ENCODE results near the gene STX8. TPM values are rescaled to one million over a fixed set of nuclear protein-coding genes. Genes with fewer than 3 reads are reported as not detected.

STX8 gene
- total and polyA plus RNA-seq, 3 experiments from 2014 or later = 63.3 to 171 (median 64.8) TPM

DNA sequence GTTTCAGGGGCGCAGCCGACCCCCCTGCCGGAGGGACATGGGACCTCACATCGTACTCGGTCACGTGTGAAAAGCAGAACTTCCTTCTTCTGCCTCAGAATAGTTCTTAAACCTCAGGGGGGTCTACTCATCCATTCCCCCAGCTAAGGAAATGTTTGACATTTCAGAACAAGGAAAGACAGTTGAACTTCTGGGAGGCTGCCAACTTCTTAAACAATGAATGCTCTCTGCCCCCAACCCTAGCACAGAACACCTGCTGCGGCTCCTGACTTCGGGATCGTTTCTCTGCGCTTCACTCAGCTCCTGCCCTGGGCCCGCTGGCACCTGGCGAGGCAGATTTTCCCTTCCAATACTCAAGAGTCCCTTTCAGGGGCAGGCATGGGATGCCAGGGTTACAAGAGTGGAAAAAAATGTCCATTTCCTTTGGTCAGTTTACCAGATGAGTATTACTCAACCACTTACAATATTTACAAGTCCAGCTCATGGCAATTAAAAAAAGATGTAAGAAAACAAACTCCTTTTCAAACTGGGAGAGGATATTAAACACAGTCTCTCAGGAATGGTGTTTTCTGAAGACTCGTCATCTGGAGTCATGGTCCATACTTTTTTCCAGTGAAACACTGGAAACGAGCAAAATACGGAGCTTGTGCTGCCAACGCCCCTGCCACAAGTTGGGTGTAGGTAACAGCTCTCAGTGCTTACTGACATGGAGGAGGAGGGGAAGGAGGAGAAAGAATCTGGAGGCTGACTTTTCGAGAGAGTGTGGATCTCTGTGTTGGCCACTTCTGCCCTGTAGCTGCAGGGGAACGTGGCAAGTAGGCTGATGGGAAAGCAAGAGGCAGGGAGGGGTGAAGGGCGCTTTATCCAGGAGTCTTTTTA is 318.6 kb downstream of the STX8 start:
- H3K4me3 Mint-ChIP-seq = no peak overlapping the region
- H3K4me1 ChIP-seq (ENCODE audit: insufficient read depth, low read length) = no peaks in the 10 kb centered on the region
- no peak overlapping the region for H3K4me3 ChIP-seq (ENCODE audit: low read length)
- CTCF ChIA-PET = interaction anchor here (1.1 kb wide), 1 partner anchor 10 kb away, joined by 4 read pairs; no protein-coding TSS in a partner anchor
- DNase-seq = no peak
- H3K9me3 Mint-ChIP-seq = no peaks in the 10 kb centered on the region
- POLR2A ChIA-PET = no interaction called here
- H3K4me1 Mint-ChIP-seq = peaks cover 5 to 19% (median 16%) of the 10 kb centered on the region in 3 donors
- peak overlapping the region in 2 of 8 donors; percentile 14 to 34 for H3K27ac Mint-ChIP-seq
- no peak overlapping the region for H3K27ac ChIP-seq (ENCODE audit: low read depth, low read length)
- no peaks in the 10 kb centered on the region for H3K27me3 Mint-ChIP-seq
- H3K9me3 ChIP-seq (ENCODE audit: low read length) = no peaks in the 10 kb centered on the region
- peaks cover 0 to 12% (median 5%) of the 10 kb centered on the region in 3 donors for H3K36me3 Mint-ChIP-seq
- no peaks in the 10 kb centered on the region for H3K27me3 ChIP-seq (ENCODE audit: insufficient read depth, low read length, poor library complexity, severe bottlenecking)
- no peaks in the 10 kb centered on the region for H3K36me3 ChIP-seq (ENCODE audit: insufficient read depth, low read length)

DNA sequence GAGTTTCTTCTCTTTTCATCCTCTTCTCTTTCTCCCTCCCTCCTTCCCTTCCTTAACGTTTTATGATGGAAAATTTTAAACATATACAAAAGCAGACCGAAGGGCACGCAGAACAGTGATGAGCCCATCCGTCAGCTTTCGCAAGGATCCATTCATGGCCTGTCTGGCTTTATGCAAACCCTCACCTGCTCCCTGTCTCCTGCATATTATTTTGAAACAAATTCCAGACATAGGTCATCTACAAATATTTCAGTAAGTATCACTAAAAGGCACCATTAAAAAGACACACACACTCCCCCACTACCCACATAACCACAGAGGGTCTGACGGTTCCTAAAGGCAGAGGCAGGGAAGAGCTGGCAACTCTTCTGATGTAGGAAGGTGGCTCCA is 319.3 kb downstream of the STX8 start:
- H3K4me3 Mint-ChIP-seq = no peak overlapping the region
- no peaks in the 10 kb centered on the region for H3K27me3 Mint-ChIP-seq
- no peaks in the 10 kb centered on the region for H3K9me3 ChIP-seq (ENCODE audit: low read length)
- peaks cover 5 to 19% (median 16%) of the 10 kb centered on the region in 3 donors for H3K4me1 Mint-ChIP-seq
- H3K36me3 ChIP-seq (ENCODE audit: insufficient read depth, low read length) = no peaks in the 10 kb centered on the region
- H3K27ac ChIP-seq (ENCODE audit: low read depth, low read length) = no peak overlapping the region
- no peaks in the 10 kb centered on the region for H3K9me3 Mint-ChIP-seq
- no peak overlapping the region for H3K4me3 ChIP-seq (ENCODE audit: low read length)
- H3K36me3 Mint-ChIP-seq = peaks cover 0 to 12% (median 5%) of the 10 kb centered on the region in 3 donors
- no peak overlapping the region for H3K27ac Mint-ChIP-seq
- H3K27me3 ChIP-seq (ENCODE audit: insufficient read depth, low read length, poor library complexity, severe bottlenecking) = no peaks in the 10 kb centered on the region
- ChIA-PET CTCF (interaction anchor here (1.1 kb wide), 1 partner anchor 10 kb away, joined by 4 read pairs; no protein-coding TSS in a partner anchor), POLR2A (no interaction called here)
- no peak for DNase-seq
- H3K4me1 ChIP-seq (ENCODE audit: insufficient read depth, low read length) = no peaks in the 10 kb centered on the region

DNA sequence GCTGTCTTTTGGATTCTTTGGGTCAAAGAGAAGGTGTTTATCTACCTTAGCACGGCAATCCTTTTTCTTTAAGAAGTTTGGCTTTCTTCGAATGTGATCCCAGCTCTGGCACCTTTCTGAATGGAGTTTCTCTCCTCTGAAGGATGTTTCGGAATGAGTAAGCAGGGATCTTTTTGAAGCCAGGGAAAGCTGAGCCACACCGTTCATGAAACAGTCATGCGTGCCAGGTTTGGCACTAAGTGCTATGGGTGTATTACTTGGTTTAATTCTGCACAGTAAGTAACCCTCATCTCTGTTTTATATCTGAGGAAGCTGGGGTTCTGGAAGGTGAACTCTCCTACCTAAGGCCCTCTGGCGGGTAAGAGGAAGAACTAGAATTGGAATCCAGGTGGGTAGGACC is 319.8 kb downstream of the STX8 start:
- ChIA-PET POLR2A (interaction anchor here (0.5 kb wide), 1 partner anchor 212 kb away, joined by 5 read pairs; no protein-coding TSS in a partner anchor), CTCF (no interaction called here)
- no peaks in the 10 kb centered on the region for H3K4me1 ChIP-seq (ENCODE audit: insufficient read depth, low read length)
- H3K4me1 Mint-ChIP-seq = peaks cover 5 to 19% (median 16%) of the 10 kb centered on the region in 3 donors
- no peak overlapping the region for H3K27ac ChIP-seq (ENCODE audit: low read depth, low read length)
- H3K9me3 Mint-ChIP-seq = no peaks in the 10 kb centered on the region
- no peak overlapping the region for H3K4me3 Mint-ChIP-seq
- H3K27ac Mint-ChIP-seq = no peak overlapping the region
- no peaks in the 10 kb centered on the region for H3K27me3 Mint-ChIP-seq
- H3K4me3 ChIP-seq (ENCODE audit: low read length) = no peak overlapping the region
- no peaks in the 10 kb centered on the region for H3K9me3 ChIP-seq (ENCODE audit: low read length)
- H3K36me3 ChIP-seq (ENCODE audit: insufficient read depth, low read length) = no peaks in the 10 kb centered on the region
- no peaks in the 10 kb centered on the region for H3K27me3 ChIP-seq (ENCODE audit: insufficient read depth, low read length, poor library complexity, severe bottlenecking)
- H3K36me3 Mint-ChIP-seq = peaks cover 0 to 12% (median 5%) of the 10 kb centered on the region in 3 donors
- no peak for DNase-seq

DNA sequence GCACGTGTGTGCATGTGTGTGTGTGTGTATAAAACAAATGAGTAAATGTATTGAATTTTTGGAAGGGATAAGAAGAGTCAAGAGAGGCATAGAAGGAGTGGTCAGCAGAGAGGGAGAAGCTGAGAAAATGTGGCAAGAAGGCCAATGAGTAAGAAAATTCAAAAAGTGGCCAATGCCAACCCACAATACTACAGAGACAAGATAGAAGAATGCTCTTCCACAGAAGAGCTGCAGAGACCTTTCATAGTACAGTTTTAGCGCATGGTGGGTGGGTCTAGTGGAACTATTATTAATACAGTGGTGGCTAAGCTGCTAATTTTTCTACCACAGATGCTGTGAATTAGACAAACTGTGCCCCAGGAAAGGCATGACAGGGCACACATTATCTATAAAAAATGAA is 320.8 kb downstream of the STX8 start:
- H3K27ac Mint-ChIP-seq = peak overlapping the region in 1 of 8 donors; percentile 4

DNA sequence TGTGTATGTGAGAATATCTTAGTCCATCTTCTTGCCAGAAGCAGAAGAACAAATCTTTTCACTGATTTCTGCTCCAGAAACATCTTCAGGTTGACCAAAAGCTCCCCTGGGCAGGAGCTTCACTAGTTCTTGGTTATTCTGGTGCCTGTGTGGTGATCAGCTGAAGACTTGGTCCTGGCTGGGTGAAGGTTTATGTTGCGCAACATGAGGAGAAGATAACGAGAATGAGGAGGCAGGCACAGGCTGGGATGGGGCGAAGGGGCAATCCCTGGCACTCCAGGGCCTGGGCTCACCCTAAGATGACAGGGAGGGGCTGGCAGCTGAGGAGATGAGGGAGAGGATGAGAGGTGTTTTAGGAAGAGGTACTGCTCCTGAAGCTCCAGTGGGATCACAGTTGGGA is 322.3 kb downstream of the STX8 start:
- no peak for DNase-seq
- Mint-ChIP-seq H3K27me3 (no peaks in the 10 kb centered on the region), H3K9me3 (no peaks in the 10 kb centered on the region), H3K36me3 (peaks cover 0 to 19% (median 12%) of the 10 kb centered on the region in 3 donors), H3K27ac (peak overlapping the region in 5 of 8 donors; percentile 27 to 64 (median 49)), H3K4me3 (no peak overlapping the region), H3K4me1 (peaks cover 4 to 15% (median 11%) of the 10 kb centered on the region in 3 donors)
- no peaks in the 10 kb centered on the region for H3K36me3 ChIP-seq (ENCODE audit: insufficient read depth, low read length)
- H3K27me3 ChIP-seq (ENCODE audit: insufficient read depth, low read length, poor library complexity, severe bottlenecking) = no peaks in the 10 kb centered on the region
- H3K4me1 ChIP-seq (ENCODE audit: insufficient read depth, low read length) = no peaks in the 10 kb centered on the region
- H3K9me3 ChIP-seq (ENCODE audit: low read length) = no peaks in the 10 kb centered on the region
- ChIA-PET CTCF (no interaction called here), POLR2A (no interaction called here)
- no peak overlapping the region for H3K27ac ChIP-seq (ENCODE audit: low read depth, low read length)
- no peak overlapping the region for H3K4me3 ChIP-seq (ENCODE audit: low read length)

More for the DNA sequence above, 320.8 kb downstream of the STX8 start:
- DNase-seq = no peak
- no peak overlapping the region for H3K4me3 ChIP-seq (ENCODE audit: low read length)
- Mint-ChIP-seq H3K4me1 (peaks cover 5 to 19% (median 16%) of the 10 kb centered on the region in 3 donors), H3K27me3 (no peaks in the 10 kb centered on the region), H3K4me3 (no peak overlapping the region), H3K9me3 (no peaks in the 10 kb centered on the region), H3K36me3 (peaks cover 0 to 12% (median 8%) of the 10 kb centered on the region in 3 donors)
- no peaks in the 10 kb centered on the region for H3K9me3 ChIP-seq (ENCODE audit: low read length)
- H3K27ac ChIP-seq (ENCODE audit: low read depth, low read length) = no peak overlapping the region
- no peaks in the 10 kb centered on the region for H3K27me3 ChIP-seq (ENCODE audit: insufficient read depth, low read length, poor library complexity, severe bottlenecking)
- no peaks in the 10 kb centered on the region for H3K36me3 ChIP-seq (ENCODE audit: insufficient read depth, low read length)
- ChIA-PET POLR2A (interaction anchor here (0.5 kb wide), 1 partner anchor 312 kb away, joined by 4 read pairs; no protein-coding TSS in a partner anchor), CTCF (no interaction called here)
- H3K4me1 ChIP-seq (ENCODE audit: insufficient read depth, low read length) = no peaks in the 10 kb centered on the region

DNA sequence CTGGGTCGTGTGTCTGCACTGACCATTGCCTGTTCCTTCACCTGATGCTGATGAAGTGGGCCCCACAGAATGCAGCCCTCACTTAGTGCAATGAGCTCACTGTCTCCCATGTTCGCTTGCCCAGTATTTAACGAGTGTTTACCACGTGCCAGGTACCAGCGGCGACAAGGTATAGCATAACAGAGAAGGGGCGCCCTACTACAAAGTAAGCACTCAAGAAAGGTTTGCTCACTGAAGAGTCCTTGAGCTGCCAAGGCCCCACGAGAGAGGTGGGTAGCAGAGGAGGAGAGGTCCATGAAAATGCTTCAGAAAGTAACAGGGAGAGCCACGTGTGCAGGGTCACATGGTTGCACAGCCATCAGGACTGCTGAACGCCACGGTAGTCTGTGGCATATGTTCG is 324.3 kb downstream of the STX8 start:
- no peaks in the 10 kb centered on the region for H3K27me3 Mint-ChIP-seq
- DNase-seq = no peak

DNA sequence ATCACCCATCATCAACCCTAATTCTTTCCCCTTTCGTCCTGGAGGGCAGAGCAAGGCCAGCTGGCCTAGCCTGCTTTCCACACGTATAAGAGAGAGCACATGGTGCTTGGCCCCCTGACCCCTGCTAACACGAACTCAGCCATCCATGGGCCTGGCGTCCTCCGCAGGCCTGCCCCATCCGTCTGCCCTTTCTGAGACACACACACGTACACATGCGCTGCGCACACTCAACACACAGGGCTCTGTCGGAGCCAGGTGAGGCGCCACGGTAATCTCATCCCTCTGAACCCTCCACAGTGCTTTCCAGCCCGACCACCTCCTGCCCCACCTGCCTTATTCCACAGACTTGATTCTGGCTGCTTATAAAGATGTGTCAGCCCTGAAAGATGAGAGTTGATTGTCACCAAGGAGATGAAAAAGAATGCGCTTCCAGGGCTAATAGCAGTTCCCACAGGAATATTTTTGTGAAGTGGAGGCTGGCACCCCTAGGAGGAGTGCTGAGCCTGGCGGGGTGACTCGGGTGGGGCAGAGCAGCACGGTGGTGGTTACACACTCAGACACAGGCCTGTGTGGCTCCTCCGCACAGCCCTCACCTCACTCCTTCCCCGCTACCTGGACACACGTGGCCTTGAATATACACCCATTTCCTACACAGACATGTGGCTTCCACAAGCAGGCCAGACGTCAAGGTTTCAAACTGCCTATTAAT is 326.2 kb downstream of the STX8 start:
- H3K27ac ChIP-seq (ENCODE audit: low read depth, low read length) = no peak overlapping the region
- H3K4me1 ChIP-seq (ENCODE audit: insufficient read depth, low read length) = no peaks in the 10 kb centered on the region
- H3K27me3 Mint-ChIP-seq = no peaks in the 10 kb centered on the region
- H3K27me3 ChIP-seq (ENCODE audit: insufficient read depth, low read length, poor library complexity, severe bottlenecking) = no peaks in the 10 kb centered on the region
- no peaks in the 10 kb centered on the region for H3K9me3 Mint-ChIP-seq
- no peak overlapping the region for H3K4me3 Mint-ChIP-seq
- no peaks in the 10 kb centered on the region for H3K36me3 ChIP-seq (ENCODE audit: insufficient read depth, low read length)
- peak overlapping the region in 1 of 8 donors; percentile 77 for H3K27ac Mint-ChIP-seq
- CTCF ChIA-PET = no interaction called here
- H3K4me1 Mint-ChIP-seq = peaks cover 4 to 13% (median 7%) of the 10 kb centered on the region in 3 donors
- H3K9me3 ChIP-seq (ENCODE audit: low read length) = no peaks in the 10 kb centered on the region
- no peak overlapping the region for H3K4me3 ChIP-seq (ENCODE audit: low read length)
- POLR2A ChIA-PET = no interaction called here
- H3K36me3 Mint-ChIP-seq = peaks cover 0 to 21% (median 10%) of the 10 kb centered on the region in 3 donors
- no peak for DNase-seq

More for the DNA sequence above, 324.3 kb downstream of the STX8 start:
- Histone ChIP-seq H3K36me3 (ENCODE audit: insufficient read depth, low read length) (no peaks in the 10 kb centered on the region), H3K27ac (ENCODE audit: low read depth, low read length) (no peak overlapping the region), H3K4me3 (ENCODE audit: low read length) (no peak overlapping the region), H3K27me3 (ENCODE audit: insufficient read depth, low read length, poor library complexity, severe bottlenecking) (no peaks in the 10 kb centered on the region), H3K9me3 (ENCODE audit: low read length) (no peaks in the 10 kb centered on the region), H3K4me1 (ENCODE audit: insufficient read depth, low read length) (no peaks in the 10 kb centered on the region)
- Mint-ChIP-seq H3K9me3 (no peaks in the 10 kb centered on the region), H3K4me3 (no peak overlapping the region), H3K36me3 (peaks cover 0 to 21% (median 10%) of the 10 kb centered on the region in 3 donors), H3K27ac (no peak overlapping the region), H3K4me1 (peaks cover 4 to 13% (median 7%) of the 10 kb centered on the region in 3 donors)
- ChIA-PET POLR2A (no interaction called here), CTCF (no interaction called here)
